Neural cell (in vitro differentiated cells): ENCODE data around the gene MOB2. TPM values are rescaled to one million over a fixed set of nuclear protein-coding genes. Genes with fewer than 3 reads are reported as not detected.

Experiments
- H2AFZ ChIP-seq: fragments of 200-600, 300-800 bp; sonication (generic), shearing (Covaris generic); 2 replicates; pipeline ENCODE4 v1.6.0; 2014; ENCODE audit warnings: low read depth, mild to moderate bottlenecking, antibody characterized with exemption, low read length, moderate library complexity
- H3F3A ChIP-seq: fragments of 200-600 bp; shearing (Covaris generic); 2 replicates; pipeline ENCODE4 v1.6.1; 2016; ENCODE audit warnings: mild to moderate bottlenecking, moderate library complexity, mixed read lengths, antibody characterized with exemption, low read length; ENCODE audit not compliant: insufficient read depth, poor library complexity, severe bottlenecking
- H3K27ac ChIP-seq: fragments of 200-600, 300-800 bp; sonication (generic), shearing (Covaris generic); 2 replicates; pipeline ENCODE4 v1.5.1; 2014; ENCODE audit warnings: mild to moderate bottlenecking, low read length, moderate library complexity
- H3K27me3 ChIP-seq: fragments of 300-800, 200-600 bp; sonication (generic), shearing (Covaris generic); 2 replicates; pipeline ENCODE4 v1.6.0; 2014; ENCODE audit warnings: mild to moderate bottlenecking, low read depth, low read length, moderate library complexity; ENCODE audit not compliant: insufficient read depth
- H3K36me3 ChIP-seq: fragments of 300-800, 200-600 bp; sonication (generic), shearing (Covaris generic); 2 replicates; pipeline ENCODE4 v1.5.1; 2014; ENCODE audit warnings: mild to moderate bottlenecking, antibody characterized with exemption, low read length, moderate library complexity; ENCODE audit not compliant: insufficient read depth
- H3K4me2 ChIP-seq: fragments of 300-800, 200-600 bp; sonication (generic), shearing (Covaris generic); 2 replicates; pipeline ENCODE4 v1.6.0; 2014; ENCODE audit warnings: mild to moderate bottlenecking, low read length
- H3K4me3 ChIP-seq: fragments of 300-800, 200-600 bp; sonication (generic), shearing (Covaris generic); 2 replicates; pipeline ENCODE4 v1.5.1; 2014; ENCODE audit warnings: mild to moderate bottlenecking, low read length, moderate library complexity
- H3K79me2 ChIP-seq: fragments of 200-600 bp; shearing (Covaris generic); replicated peaks from 2 replicates; pipeline ENCODE4 v1.6.0; 2014; ENCODE audit warnings: mild to moderate bottlenecking, low read length, moderate library complexity; ENCODE audit not compliant: insufficient read depth
- H3K9ac ChIP-seq: fragments of 300-800, 200-600 bp; sonication (generic), shearing (Covaris generic); 2 replicates; pipeline ENCODE4 v1.6.1; 2016; ENCODE audit warnings: mild to moderate bottlenecking, low read length, mixed read lengths
- H3K9me2 ChIP-seq: fragments of 200-600 bp; shearing (Covaris generic); 2 replicates; pipeline ENCODE4 v1.6.1; 2016; ENCODE audit warnings: mild to moderate bottlenecking, low read length, mixed read lengths; ENCODE audit not compliant: insufficient read depth
- H3K9me3 ChIP-seq: fragments of 200-600, 300-800 bp; sonication (generic), shearing (Covaris generic); 2 replicates; pipeline ENCODE4 v1.6.1; 2016; ENCODE audit warnings: mild to moderate bottlenecking, mixed run types, low read length, moderate library complexity, mixed read lengths
- H4K20me1 ChIP-seq: fragments of 200-600 bp; shearing (Covaris generic); 2 replicates; pipeline ENCODE4 v1.6.1; 2016; ENCODE audit warnings: mild to moderate bottlenecking, mixed run types; ENCODE audit not compliant: insufficient read depth
- CTCF ChIP-seq: fragments of 450-650 bp; IDR thresholded peaks from 2 replicates; pipeline ENCODE4 v1.5.1; 2014; ENCODE audit warnings: antibody characterized with exemption, mild to moderate bottlenecking, moderate library complexity; ENCODE audit not compliant: poor library complexity, severe bottlenecking
- EP300 ChIP-seq: fragments of 450-650 bp; conservative IDR thresholded peaks from 2 replicates; pipeline ENCODE4 v1.6.1; 2014; ENCODE audit warnings: antibody characterized with exemption, mild to moderate bottlenecking, moderate library complexity; ENCODE audit not compliant: poor library complexity, severe bottlenecking
- EZH2 ChIP-seq: fragments of 200-600, 300-800 bp; shearing (Covaris generic), sonication (generic); IDR thresholded peaks from 2 replicates; pipeline ENCODE4 v1.6.1; 2014; ENCODE audit warnings: antibody characterized with exemption, low read length, borderline replicate concordance, mild to moderate bottlenecking; ENCODE audit not compliant: insufficient read depth, poor library complexity, severe bottlenecking
- MXI1 ChIP-seq: fragments of 450-650 bp; conservative IDR thresholded peaks from 2 replicates; pipeline ENCODE4 v1.6.1; 2014; ENCODE audit warnings: antibody characterized with exemption, mild to moderate bottlenecking; ENCODE audit not compliant: poor library complexity, severe bottlenecking
- POLR2AphosphoS5 ChIP-seq: IDR thresholded peaks from 2 replicates; pipeline ENCODE4 v1.6.1; 2012
- RAD21 ChIP-seq: fragments of 450-650 bp; conservative IDR thresholded peaks from 2 replicates; pipeline ENCODE4 v1.6.1; 2014; ENCODE audit warnings: antibody characterized with exemption, mild to moderate bottlenecking, moderate library complexity
- REST ChIP-seq: IDR thresholded peaks from 2 replicates; pipeline ENCODE4 v1.6.1; 2012; ENCODE audit warnings: borderline replicate concordance
- SMC3 ChIP-seq: fragments of 450-650 bp; conservative IDR thresholded peaks from 2 replicates; pipeline ENCODE4 v1.6.1; 2014; ENCODE audit warnings: antibody characterized with exemption, mild to moderate bottlenecking, moderate library complexity; ENCODE audit not compliant: poor library complexity
- TAF1 ChIP-seq: IDR thresholded peaks from 2 replicates; pipeline ENCODE4 v1.6.1; 2012; ENCODE audit warnings: low read depth
- polyA plus RNA-seq: library from polyadenylated mRNA; depleted of rRNA; stranded (reverse); fragments of >200 nt; gene quantifications from 2 replicates; pipeline ENCODE4 v1.2.3, GENCODE V29; 2014

MOB2 gene
- polyA plus RNA-seq, 1 donor from 2014 or later = 33.2 TPM

GRCh38 chr11:1501421-1502167 is 15.0 kb upstream of the MOB2 start:
- H3K4me3 ChIP-seq = no peak overlapping the region
- H4K20me1 ChIP-seq = no peaks in the 10 kb centered on the region
- H3K27ac ChIP-seq = no peak overlapping the region
- no peaks in the 10 kb centered on the region for H3K27me3 ChIP-seq
- no peaks in the 10 kb centered on the region for H3K36me3 ChIP-seq
- no peaks in the 10 kb centered on the region for H3K9me2 ChIP-seq
- no peak overlapping the region for H2AFZ ChIP-seq
- TF ChIP-seq TAF1 (no peak), EZH2 (no peak), MXI1 (no peak), SMC3 (no peak), RAD21 (no peak), EP300 (no peak), REST (no peak), CTCF (no peak), POLR2AphosphoS5 (no peak)
- no peaks in the 10 kb centered on the region for H3K9me3 ChIP-seq
- no peaks in the 10 kb centered on the region for H3K79me2 ChIP-seq
- H3K9ac ChIP-seq = no peak overlapping the region
- no peaks in the 10 kb centered on the region for H3F3A ChIP-seq
- H3K4me2 ChIP-seq = no peak overlapping the region

GRCh38 chr11:1500466-1501420 is 14.2 kb upstream of the MOB2 start:
- Histone ChIP-seq H4K20me1 (no peaks in the 10 kb centered on the region), H3K9me3 (no peaks in the 10 kb centered on the region), H3K9me2 (no peaks in the 10 kb centered on the region), H2AFZ (no peak overlapping the region), H3F3A (no peaks in the 10 kb centered on the region), H3K27me3 (no peaks in the 10 kb centered on the region), H3K4me2 (no peak overlapping the region), H3K4me3 (no peak overlapping the region), H3K9ac (no peak overlapping the region), H3K79me2 (no peaks in the 10 kb centered on the region), H3K36me3 (no peaks in the 10 kb centered on the region), H3K27ac (no peak overlapping the region)
- no peak for TF ChIP-seq TAF1
- TF ChIP-seq EZH2 = no peak
- no peak for TF ChIP-seq SMC3
- TF ChIP-seq RAD21 = no peak
- no peak for TF ChIP-seq CTCF
- no peak for TF ChIP-seq POLR2AphosphoS5
- TF ChIP-seq REST = no peak
- TF ChIP-seq EP300 = no peak
- TF ChIP-seq MXI1 = no peak
